Memory B cell (primary cell): ENCODE data around the gene ADGRD2.

ENCODE experiments used
- ATAC-seq: fragments of 150-1000 bp; cut with Tn5 transposase; 2 replicates; pipeline ENCODE4 v1.10.0; 2021; ENCODE audit warnings: low read depth, mild to moderate bottlenecking, moderate library complexity
- DNase-seq, 2 donors: peaks; one replicate each; pipeline ENCODE4 v3.0.0; 2022; ENCODE audit warnings: low spot score in 2 of 2
- H3K27ac Mint-ChIP-seq: one replicate; pipeline ENCODE4 v1.8.0; 2022; ENCODE audit warnings: mild to moderate bottlenecking, moderate library complexity, mixed read lengths
- H3K27me3 Mint-ChIP-seq: one replicate; pipeline ENCODE4 v1.8.0; 2022; ENCODE audit warnings: mixed read lengths
- H3K36me3 Mint-ChIP-seq: one replicate; pipeline ENCODE4 v1.8.0; 2022; ENCODE audit warnings: mild to moderate bottlenecking, mixed read lengths
- H3K4me1 Mint-ChIP-seq: one replicate; pipeline ENCODE4 v1.8.0; 2022; ENCODE audit warnings: mixed read lengths
- H3K4me3 Mint-ChIP-seq: one replicate; pipeline ENCODE4 v1.8.0; 2022; ENCODE audit warnings: mild to moderate bottlenecking, moderate library complexity, mixed read lengths
- H3K9me3 Mint-ChIP-seq: one replicate; pipeline ENCODE4 v1.8.0; 2022; ENCODE audit warnings: mixed read lengths

Gene ADGRD2

DNA sequence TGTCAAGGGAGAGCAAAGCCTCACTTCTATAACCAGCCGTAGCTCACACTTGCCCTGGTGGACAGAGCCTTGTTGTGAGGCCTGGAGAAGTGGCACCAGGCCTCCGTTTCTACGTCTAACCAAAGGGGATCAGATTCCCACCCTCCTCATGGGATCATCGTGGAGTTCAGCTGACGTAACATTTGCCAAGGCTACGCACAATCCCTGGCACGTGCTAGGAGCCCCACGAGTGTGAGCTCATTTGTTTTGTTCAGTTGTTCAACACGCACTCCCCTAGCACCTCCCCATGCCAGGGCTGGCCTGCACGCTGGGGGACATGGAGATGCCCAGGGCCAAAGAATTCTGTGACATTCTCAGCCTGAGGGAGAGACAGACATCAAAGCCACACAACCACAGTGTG is 23.1 kb downstream of the ADGRD2 start:
- Mint-ChIP-seq H3K27me3 (peaks cover 23% of the 10 kb centered on the region), H3K4me1 (peaks cover 5% of the 10 kb centered on the region), H3K36me3 (no peaks in the 10 kb centered on the region), H3K4me3 (no peak overlapping the region), H3K27ac (no peak overlapping the region), H3K9me3 (no peaks in the 10 kb centered on the region)
- DNase-seq (no peak), ATAC-seq (no peak)

DNA sequence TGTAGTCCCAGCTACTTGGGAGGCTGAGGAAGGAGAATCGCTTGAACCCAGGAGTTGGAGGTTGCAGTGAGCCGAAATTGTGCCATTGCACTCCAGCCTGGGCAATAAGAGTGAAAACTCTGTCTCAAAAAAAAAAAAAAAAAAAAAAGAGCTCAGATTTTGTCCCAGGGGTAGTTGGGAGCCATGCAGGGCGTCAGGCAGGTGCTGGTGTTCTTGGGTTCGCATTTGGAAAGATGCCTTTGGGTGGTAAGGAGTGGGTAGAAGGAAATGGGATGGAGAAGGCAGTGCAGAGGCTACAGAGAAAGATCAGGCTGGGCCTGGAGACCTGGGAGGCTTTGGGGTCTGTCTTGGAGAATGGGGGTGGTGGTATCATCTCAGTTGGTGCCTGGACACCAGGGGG is 23.9 kb downstream of the ADGRD2 start:
- no peak overlapping the region for H3K4me3 Mint-ChIP-seq
- H3K27ac Mint-ChIP-seq = no peak overlapping the region
- ATAC-seq = no peak
- H3K4me1 Mint-ChIP-seq = no peaks in the 10 kb centered on the region
- no peaks in the 10 kb centered on the region for H3K36me3 Mint-ChIP-seq
- DNase-seq = no peak
- H3K9me3 Mint-ChIP-seq = no peaks in the 10 kb centered on the region
- H3K27me3 Mint-ChIP-seq = peaks cover 20% of the 10 kb centered on the region

DNA sequence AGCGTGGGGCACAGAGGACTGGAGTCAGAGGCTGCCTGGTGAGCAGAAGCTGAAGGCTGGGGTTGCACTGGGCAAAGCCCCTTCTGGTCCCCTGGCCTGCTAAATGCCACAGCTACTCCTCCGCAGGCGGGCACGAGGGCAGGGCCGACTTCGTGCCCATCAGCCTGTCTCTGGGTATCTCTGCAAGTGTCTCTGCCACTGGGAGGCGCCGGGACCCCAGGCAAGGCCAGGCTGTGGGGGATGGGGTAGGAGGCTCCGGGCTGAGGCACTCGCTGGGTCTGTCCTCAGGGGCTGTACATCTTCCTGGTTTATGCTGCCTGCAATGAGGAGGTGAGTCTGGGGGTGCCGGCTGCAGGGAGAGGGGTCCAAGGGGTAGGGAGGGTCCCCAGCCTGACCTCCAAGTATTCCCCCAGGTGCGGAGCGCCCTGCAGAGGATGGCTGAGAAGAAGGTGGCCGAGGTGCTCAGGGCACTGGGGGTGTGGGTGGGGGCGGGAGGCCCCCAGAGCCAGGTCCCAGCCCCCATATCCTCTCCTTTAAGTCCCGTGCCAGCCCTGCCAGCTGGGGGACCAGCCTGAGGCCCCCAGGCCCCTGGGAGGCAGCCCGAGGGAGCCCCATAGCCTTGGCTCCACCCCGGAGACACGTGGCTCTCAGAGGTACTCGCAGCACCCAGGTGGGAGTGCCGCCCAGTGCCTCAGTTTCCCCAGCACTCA is 25.1 kb downstream of the ADGRD2 start:
- H3K27me3 Mint-ChIP-seq = peaks cover 25% of the 10 kb centered on the region
- H3K27ac Mint-ChIP-seq = no peak overlapping the region

DNA sequence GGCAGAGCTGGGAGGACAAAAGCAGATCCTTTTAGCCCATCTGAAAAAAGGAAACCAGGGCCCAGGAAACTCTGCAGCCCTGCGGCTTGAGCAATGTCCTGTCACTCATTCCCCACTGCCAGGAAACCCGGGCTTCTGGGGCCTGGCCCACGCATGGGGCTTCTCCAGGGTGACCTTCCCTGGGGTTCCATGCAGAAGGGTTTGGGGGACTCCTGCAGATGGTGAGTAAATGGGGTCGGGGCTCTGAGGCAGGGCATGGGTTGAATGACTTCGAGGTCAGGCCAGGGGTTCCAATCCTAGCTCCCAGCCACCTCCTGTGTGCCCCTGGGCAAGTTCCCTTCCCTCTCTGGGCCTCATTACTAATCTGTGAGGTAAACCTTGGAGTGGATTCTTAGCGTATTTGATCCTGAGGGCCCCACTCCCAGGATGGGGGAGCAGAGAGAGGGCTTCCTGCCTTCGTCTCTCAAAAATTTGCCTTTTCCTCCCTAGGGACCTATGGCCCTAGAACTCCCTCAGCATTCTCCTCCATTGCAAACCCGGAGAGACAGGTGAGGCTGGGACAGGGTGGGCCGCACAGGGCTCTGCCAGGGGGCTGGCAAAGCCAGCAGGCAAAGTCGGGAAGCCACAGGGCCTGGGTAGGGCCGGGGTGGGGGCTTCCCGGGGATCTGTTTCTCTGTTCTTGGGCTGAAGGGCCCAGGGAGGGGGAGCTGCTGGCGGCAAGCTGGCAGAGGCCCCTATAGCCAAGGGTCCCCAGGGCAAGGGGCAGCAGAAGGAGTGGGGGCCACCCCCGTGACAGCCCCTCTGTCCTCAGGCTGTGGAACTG is 25.8 kb downstream of the ADGRD2 start:
- no peak for DNase-seq
- peaks cover 5% of the 10 kb centered on the region for H3K4me1 Mint-ChIP-seq
- peaks cover 28% of the 10 kb centered on the region for H3K27me3 Mint-ChIP-seq
- no peak for ATAC-seq
- H3K4me3 Mint-ChIP-seq = no peak overlapping the region
- no peaks in the 10 kb centered on the region for H3K36me3 Mint-ChIP-seq
- no peak overlapping the region for H3K27ac Mint-ChIP-seq
- H3K9me3 Mint-ChIP-seq = no peaks in the 10 kb centered on the region

More for the DNA sequence above, 25.1 kb downstream of the ADGRD2 start:
- peaks cover 5% of the 10 kb centered on the region for H3K4me1 Mint-ChIP-seq
- H3K36me3 Mint-ChIP-seq = no peaks in the 10 kb centered on the region
- ATAC-seq (no peak), DNase-seq (no peak)
- H3K9me3 Mint-ChIP-seq = no peaks in the 10 kb centered on the region
- peak overlapping the region; percentile 12 for H3K4me3 Mint-ChIP-seq

DNA sequence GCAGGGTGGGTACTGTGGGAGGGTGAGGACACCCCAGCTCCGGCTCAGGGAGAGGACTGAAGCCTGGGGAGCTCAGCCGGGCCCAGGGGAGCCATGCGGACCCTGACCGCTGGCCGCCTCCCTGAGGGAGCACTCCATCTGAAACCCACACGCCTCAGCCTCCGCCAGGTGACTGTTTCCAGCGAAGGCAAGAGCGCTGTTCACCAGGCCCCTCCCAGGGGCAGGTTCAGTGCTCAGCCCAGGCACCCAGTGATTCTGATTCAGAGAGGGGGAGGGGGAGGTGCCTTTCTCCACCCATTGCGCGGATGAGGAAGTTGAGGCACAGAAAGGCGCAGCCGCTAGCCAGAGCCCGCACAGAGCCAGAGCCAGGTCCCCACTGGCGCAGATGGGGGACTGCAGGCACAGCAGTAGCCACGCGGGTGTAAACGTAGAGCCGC is 27.0 kb downstream of the ADGRD2 start:
- Mint-ChIP-seq H3K9me3 (no peaks in the 10 kb centered on the region), H3K4me3 (no peak overlapping the region), H3K27ac (no peak overlapping the region), H3K27me3 (peaks cover 24% of the 10 kb centered on the region), H3K4me1 (peaks cover 5% of the 10 kb centered on the region), H3K36me3 (no peaks in the 10 kb centered on the region)
- DNase-seq = no peak
- ATAC-seq = peak; percentile 42

DNA sequence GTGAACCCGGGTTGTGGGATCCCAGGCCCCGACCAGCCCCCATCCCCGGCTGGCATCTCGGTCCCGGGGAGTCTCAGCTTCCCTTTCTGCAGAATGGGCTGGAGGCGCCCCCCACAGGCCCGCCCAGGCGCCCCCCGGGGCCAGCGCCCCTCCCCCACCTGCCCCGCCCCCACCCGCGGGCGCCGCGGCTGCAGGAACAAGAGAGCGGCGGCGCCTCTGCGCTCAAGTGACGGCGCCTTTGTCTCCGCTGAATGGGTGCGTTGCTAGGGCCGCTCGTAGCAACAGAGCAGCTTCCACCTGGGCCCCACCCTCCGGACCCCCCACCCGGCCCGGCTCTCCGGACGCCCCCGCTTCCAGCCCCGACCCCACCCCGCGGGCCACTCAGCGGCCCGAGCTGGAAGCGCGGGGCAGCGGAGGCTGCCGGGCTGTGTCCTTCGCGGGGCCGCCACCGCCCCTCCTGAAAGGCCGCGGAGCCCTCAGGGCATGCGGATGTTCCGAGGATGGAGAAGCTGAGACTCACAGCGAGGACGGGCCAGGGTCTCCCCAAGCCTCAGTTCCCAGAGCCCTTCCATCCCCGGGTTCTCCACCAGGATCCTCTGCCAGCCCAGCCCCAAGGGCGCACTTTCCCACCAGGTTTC is 27.5 kb downstream of the ADGRD2 start:
- Mint-ChIP-seq H3K4me3 (no peak overlapping the region), H3K36me3 (no peaks in the 10 kb centered on the region), H3K27ac (no peak overlapping the region), H3K9me3 (no peaks in the 10 kb centered on the region), H3K27me3 (peaks cover 23% of the 10 kb centered on the region), H3K4me1 (peaks cover 5% of the 10 kb centered on the region)
- DNase-seq (no peak), ATAC-seq (no peak)

DNA sequence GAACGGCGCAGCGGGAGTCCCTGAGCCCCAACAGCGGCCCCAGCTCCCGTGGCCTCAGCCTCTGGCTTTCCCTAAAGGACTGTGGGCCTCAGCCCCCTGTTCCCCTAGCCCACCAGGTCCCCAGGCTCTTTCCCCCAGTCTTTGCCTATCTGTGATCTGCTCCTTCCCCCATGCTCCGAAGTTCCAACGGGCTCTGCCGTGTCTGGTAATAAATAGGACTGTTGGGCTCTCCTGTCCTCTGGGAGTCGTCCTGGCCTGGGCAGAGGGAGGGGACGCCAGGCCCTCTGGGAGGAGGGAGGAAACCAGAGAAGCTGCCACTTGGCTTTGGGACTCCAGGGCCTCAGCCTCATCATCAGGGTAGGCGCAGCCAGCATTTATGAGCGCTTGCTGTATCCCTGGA is 28.1 kb downstream of the ADGRD2 start:
- DNase-seq (no peak), ATAC-seq (no peak)
- Mint-ChIP-seq H3K27ac (no peak overlapping the region), H3K36me3 (no peaks in the 10 kb centered on the region), H3K4me3 (no peak overlapping the region), H3K9me3 (no peaks in the 10 kb centered on the region), H3K27me3 (peaks cover 18% of the 10 kb centered on the region), H3K4me1 (peaks cover 5% of the 10 kb centered on the region)

DNA sequence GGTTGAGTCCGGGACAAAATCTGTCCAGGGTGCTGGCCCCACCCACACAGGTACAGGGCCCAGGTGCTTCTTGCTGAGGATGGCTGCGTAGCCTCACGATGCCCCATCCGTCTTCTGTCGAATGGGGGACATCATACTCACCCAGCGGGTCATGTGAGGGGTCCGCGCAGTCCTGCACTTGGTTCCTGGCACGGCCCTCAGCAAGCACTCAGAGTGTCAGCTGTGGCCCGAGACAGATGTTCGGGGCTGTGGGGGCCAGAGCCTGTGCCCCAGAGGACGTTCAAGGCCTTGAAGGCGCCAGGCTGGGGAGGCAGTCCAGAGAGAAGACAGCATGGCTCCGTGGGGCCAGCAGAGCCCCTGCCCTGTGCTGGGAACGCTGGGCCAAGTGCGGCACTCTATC is 29.1 kb downstream of the ADGRD2 start:
- Mint-ChIP-seq H3K27me3 (peaks cover 12% of the 10 kb centered on the region), H3K36me3 (no peaks in the 10 kb centered on the region), H3K4me1 (peaks cover 5% of the 10 kb centered on the region), H3K4me3 (no peak overlapping the region), H3K9me3 (peaks cover 2% of the 10 kb centered on the region), H3K27ac (no peak overlapping the region)
- ATAC-seq = no peak
- DNase-seq = no peak

DNA sequence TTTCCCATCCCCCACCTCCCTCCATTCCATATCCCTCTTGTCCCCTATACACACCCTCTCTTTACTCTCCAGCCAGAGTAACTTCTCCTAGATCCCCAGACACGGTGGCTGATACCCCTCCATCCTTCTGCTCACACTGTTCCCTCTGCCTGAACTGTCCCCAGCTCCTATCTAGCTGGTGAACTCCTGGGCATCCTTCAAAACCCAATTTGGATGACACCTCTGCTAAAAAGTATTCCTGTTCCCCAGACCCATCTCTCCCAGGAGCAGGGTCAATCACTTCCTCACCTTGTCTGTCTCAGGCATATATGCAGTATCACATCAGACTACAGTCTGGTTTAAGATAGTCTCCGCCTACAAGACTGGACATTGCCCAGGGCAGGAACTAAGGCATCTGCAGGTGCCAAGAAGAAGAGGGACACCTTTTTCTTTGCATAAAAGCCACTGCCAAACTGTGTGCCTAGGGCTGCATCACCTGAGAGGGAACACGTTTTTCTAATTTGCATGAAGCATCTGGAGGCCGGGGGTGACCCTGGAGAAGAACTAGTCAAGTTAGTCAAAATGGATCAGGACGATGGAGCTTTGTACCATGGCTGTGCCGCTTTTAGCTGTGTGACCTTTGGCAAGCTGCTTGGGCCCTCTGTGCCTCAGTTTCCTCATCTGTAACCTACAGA is 29.8 kb downstream of the ADGRD2 start:
- DNase-seq (no peak), ATAC-seq (peak; percentile 19)
- Mint-ChIP-seq H3K27me3 (peaks cover 12% of the 10 kb centered on the region), H3K9me3 (peaks cover 2% of the 10 kb centered on the region), H3K4me3 (no peak overlapping the region), H3K4me1 (peaks cover 5% of the 10 kb centered on the region), H3K27ac (no peak overlapping the region), H3K36me3 (no peaks in the 10 kb centered on the region)

DNA sequence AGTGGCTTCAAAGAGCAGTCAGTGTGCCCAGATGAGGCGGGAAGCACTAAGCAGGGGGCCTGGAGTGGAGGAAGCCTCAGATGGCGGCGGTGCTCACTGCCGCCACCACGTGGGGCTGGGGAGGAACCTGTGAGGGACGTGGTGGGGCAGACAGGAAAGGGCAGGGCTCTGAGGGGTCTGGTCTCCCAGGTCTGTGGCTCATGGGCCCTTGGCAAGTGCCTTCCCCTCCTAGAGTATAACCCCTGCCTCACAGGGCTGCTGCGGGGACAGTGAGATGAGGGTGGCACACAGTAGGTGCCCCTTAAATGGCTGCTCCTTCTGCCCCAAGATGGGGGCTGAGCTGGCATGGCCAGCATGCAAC is 30.4 kb downstream of the ADGRD2 start:
- Mint-ChIP-seq H3K27ac (no peak overlapping the region), H3K27me3 (peaks cover 12% of the 10 kb centered on the region), H3K4me1 (peaks cover 5% of the 10 kb centered on the region), H3K4me3 (no peak overlapping the region), H3K36me3 (no peaks in the 10 kb centered on the region), H3K9me3 (peaks cover 2% of the 10 kb centered on the region)
- DNase-seq = no peak
- peak; percentile 50 for ATAC-seq

DNA sequence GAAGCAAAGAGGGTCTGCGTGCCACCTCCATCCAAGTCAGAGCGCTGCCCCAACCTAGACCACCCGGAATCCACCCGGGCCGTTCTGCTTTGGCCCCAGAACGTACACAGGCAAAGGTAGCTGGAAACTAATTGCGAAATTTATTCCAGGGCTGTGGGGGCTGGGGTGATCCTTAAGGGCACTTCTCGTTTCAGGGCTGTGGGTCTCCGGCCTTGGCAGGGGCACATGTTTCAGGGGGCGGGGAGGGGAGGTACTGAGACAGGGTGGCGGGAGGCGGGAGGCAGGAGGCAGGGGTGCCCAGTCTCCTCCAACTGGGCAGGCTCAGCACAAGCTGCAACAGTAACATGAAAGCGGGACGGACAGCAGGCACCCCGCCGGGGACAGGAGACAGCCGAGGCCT is 30.9 kb downstream of the ADGRD2 start:
- H3K9me3 Mint-ChIP-seq = peaks cover 2% of the 10 kb centered on the region
- no peaks in the 10 kb centered on the region for H3K36me3 Mint-ChIP-seq
- DNase-seq (no peak), ATAC-seq (no peak)
- H3K27me3 Mint-ChIP-seq = peaks cover 12% of the 10 kb centered on the region
- H3K4me3 Mint-ChIP-seq = no peak overlapping the region
- peaks cover 5% of the 10 kb centered on the region for H3K4me1 Mint-ChIP-seq
- H3K27ac Mint-ChIP-seq = no peak overlapping the region

DNA sequence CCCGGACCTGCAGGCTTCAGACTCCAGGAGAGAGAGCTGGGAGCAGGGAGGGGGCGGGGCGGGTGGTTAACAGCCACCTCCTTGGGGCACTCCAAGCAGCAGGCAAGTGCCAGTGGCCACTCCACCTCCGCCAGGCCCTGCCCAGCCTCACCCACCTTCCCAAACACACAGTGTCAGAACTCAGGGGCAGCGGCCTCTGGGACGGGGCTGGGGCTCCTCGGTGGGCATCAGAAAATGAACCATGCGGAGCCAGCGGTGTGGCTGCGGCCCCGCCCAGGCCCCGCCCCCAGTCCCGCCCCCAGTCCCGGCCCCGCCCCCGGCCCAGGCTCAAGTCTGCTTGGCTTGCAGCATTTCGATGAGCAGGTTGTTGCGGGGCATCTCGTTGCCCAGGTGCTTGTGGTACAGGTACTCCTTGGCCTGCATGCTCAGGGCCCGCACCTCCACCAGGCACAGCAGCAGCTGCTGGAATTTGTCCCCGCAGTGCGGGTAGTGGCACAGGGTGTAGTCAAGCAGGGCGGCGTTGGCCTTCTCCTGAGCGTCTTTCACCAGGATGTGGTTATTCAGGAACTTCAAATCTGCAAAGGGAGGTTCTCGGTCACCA is 32.3 kb downstream of the ADGRD2 start:
- Mint-ChIP-seq H3K4me1 (peaks cover 5% of the 10 kb centered on the region), H3K27ac (no peak overlapping the region), H3K9me3 (peaks cover 2% of the 10 kb centered on the region), H3K27me3 (peaks cover 12% of the 10 kb centered on the region), H3K36me3 (no peaks in the 10 kb centered on the region), H3K4me3 (no peak overlapping the region)
- ATAC-seq = no peak
- no peak for DNase-seq

DNA sequence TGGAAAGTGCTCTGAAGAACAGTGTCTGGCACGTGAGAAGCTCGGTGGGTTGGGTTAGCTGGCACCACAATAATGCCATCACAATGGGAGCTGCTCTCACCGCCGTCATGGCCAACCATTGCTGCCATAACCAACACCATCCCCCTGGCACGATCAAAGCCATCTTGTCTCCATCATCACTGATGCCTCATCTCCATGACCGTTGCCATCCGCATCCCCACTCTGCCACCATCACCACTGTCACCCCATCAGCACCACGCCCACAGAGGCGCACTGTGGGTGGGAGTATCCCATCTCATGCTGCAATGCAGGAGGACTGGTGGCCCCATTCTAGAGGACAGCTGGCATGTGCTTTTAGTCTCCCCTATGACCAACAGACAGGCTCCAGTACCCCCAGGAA is 33.2 kb downstream of the ADGRD2 start:
- H3K36me3 Mint-ChIP-seq = no peaks in the 10 kb centered on the region
- H3K27ac Mint-ChIP-seq = no peak overlapping the region
- no peak overlapping the region for H3K4me3 Mint-ChIP-seq
- peaks cover 2% of the 10 kb centered on the region for H3K9me3 Mint-ChIP-seq
- peaks cover 10% of the 10 kb centered on the region for H3K27me3 Mint-ChIP-seq
- H3K4me1 Mint-ChIP-seq = peaks cover 5% of the 10 kb centered on the region
- no peak for ATAC-seq
- DNase-seq = no peak

DNA sequence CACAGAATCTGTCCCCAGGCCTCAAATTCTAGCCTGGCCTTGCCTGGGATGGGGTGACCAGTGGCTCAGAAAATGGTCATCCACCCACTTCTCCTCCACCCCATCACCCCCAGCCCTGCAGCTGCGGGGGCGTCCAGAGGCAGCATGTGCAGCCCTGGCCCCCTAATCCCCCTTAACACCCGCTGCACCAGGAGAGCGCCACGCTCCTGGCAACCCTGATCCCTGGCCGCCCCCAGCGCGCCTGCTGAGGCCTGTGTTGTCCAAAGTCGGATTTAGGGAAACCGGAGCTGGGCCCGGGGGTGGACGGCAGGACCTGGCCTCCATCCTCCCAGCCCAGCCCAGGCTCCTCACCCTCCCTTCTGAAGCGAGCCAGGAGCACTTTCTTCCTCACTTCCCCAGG is 35.0 kb downstream of the ADGRD2 start:
- ATAC-seq = no peak
- H3K9me3 Mint-ChIP-seq = peaks cover 2% of the 10 kb centered on the region

More for the DNA sequence above, 35.0 kb downstream of the ADGRD2 start:
- H3K4me1 Mint-ChIP-seq = no peaks in the 10 kb centered on the region
- DNase-seq = no peak
- no peaks in the 10 kb centered on the region for H3K36me3 Mint-ChIP-seq
- H3K27ac Mint-ChIP-seq = no peak overlapping the region
- H3K4me3 Mint-ChIP-seq = no peak overlapping the region
- peaks cover 11% of the 10 kb centered on the region for H3K27me3 Mint-ChIP-seq
